NCI-H345 treated with DMSO at 0.1 percent for 48 hours (cell line): ENCODE data around the gene GNLY.
A peak's percentile ranks its signal among the peaks of the same experiment; 100 is the strongest.
"Not testable (repeated sequence)": the region's sequence is repeated elsewhere in the genome, so short reads cannot be mapped to it uniquely, and the experiment has no call there.

Source experiments
- DNase-seq: peaks from one replicate; lab custom pipeline; 2025; ENCODE audit not compliant: unreplicated experiment; lab: John Stamatoyannopoulos, UW

Gene GNLY

GRCh38 chr2:85663594-85664565, 30.3 kb upstream of the GNLY start:
- DNase-seq: no peak

GRCh38 chr2:85665264-85665937, 28.8 kb upstream of the GNLY start:
- no peak for DNase-seq

- no peak for DNase-seq
Observed at GRCh38 chr2:85666016-85666415, 28.1 kb upstream of the GNLY start.

- DNase-seq: no peak
Observed at GRCh38 chr2:85666435-85667316, 27.5 kb upstream of the GNLY start.

GRCh38 chr2:85667561-85668008, 26.6 kb upstream of the GNLY start:
- DNase-seq: no peak

- peak; percentile 74 for DNase-seq
Observed at GRCh38 chr2:85668009-85668856, 25.9 kb upstream of the GNLY start, which contains the start of gene SFTPB. Gene SFTPB, minus strand, starts transcription at chr2:85668199. Its CDS starts 16 bp downstream, at chr2:85668183.

- no peak for DNase-seq
Observed at GRCh38 chr2:85668857-85669142, 25.4 kb upstream of the GNLY start.

- DNase-seq: no peak
Observed at GRCh38 chr2:85669549-85669948, 24.6 kb upstream of the GNLY start.

- DNase-seq: not testable (repeated sequence)
Observed at GRCh38 chr2:85670416-85670815, 23.7 kb upstream of the GNLY start.

- DNase-seq: no peak
Observed at GRCh38 chr2:85672456-85672855, 21.7 kb upstream of the GNLY start.

- no peak for DNase-seq
Observed at GRCh38 chr2:85673716-85674375, 20.3 kb upstream of the GNLY start.

- DNase-seq: no peak
Observed at GRCh38 chr2:85674417-85674816, 19.7 kb upstream of the GNLY start.

GRCh38 chr2:85675427-85675826, 18.7 kb upstream of the GNLY start:
- no peak for DNase-seq

GRCh38 chr2:85675866-85676548, 18.2 kb upstream of the GNLY start:
- no peak for DNase-seq

GRCh38 chr2:85678377-85678776, 15.8 kb upstream of the GNLY start:
- no peak for DNase-seq

GRCh38 chr2:85678794-85679672, 15.1 kb upstream of the GNLY start:
- peak; percentile 27 for DNase-seq

GRCh38 chr2:85680707-85681371, 13.3 kb upstream of the GNLY start:
- DNase-seq: no peak

- no peak for DNase-seq
Observed at GRCh38 chr2:85681372-85681763, 12.8 kb upstream of the GNLY start.
